Stomach smooth muscle (tissue), 2 donors: ENCODE results near the gene SLC34A3.

Experiments
- H3K27ac ChIP-seq: one replicate; pipeline ENCODE4 v1.7.0; 2013; ENCODE audit warnings: mild to moderate bottlenecking, low read length, inconsistent platforms
- H3K27me3 ChIP-seq, 2 donors: one replicate each; pipeline ENCODE4 v1.7.0; 2013; ENCODE audit warnings: low read length in 2 of 2; ENCODE audit not compliant: insufficient read depth in 2 of 2, control insufficient read depth in 1 of 2
- H3K36me3 ChIP-seq, 2 donors: one replicate each; pipeline ENCODE4 v1.7.0; 2013; ENCODE audit warnings: low read length in 2 of 2; ENCODE audit not compliant: control insufficient read depth in 2 of 2, insufficient read depth in 2 of 2
- H3K4me1 ChIP-seq: one replicate; pipeline ENCODE4 v1.7.0; 2013; ENCODE audit warnings: low read length; ENCODE audit not compliant: control insufficient read depth, insufficient read depth
- H3K4me3 ChIP-seq, 2 donors: one replicate each; pipeline ENCODE4 v1.7.0; 2013; ENCODE audit warnings: low read length in 2 of 2
- H3K9ac ChIP-seq, 2 donors: one replicate each; pipeline ENCODE4 v1.7.0; 2013; ENCODE audit warnings: low read length in 2 of 2, mild to moderate bottlenecking in 1 of 2
- H3K9me3 ChIP-seq, 2 donors: one replicate each; pipeline ENCODE4 v1.7.0; 2013; ENCODE audit warnings: low read length in 2 of 2; ENCODE audit not compliant: control insufficient read depth in 2 of 2
- donor health status: healthy.
- donor health status: Pancreatic carcinoma.

Gene SLC34A3

GRCh38 chr9:137219757-137220316 is 10.9 kb upstream of the SLC34A3 start:
- Histone ChIP-seq H3K27ac (no peak overlapping the region), H3K4me1 (peaks cover 20% of the 10 kb centered on the region), H3K36me3 (no peaks in the 10 kb centered on the region)

DNA sequence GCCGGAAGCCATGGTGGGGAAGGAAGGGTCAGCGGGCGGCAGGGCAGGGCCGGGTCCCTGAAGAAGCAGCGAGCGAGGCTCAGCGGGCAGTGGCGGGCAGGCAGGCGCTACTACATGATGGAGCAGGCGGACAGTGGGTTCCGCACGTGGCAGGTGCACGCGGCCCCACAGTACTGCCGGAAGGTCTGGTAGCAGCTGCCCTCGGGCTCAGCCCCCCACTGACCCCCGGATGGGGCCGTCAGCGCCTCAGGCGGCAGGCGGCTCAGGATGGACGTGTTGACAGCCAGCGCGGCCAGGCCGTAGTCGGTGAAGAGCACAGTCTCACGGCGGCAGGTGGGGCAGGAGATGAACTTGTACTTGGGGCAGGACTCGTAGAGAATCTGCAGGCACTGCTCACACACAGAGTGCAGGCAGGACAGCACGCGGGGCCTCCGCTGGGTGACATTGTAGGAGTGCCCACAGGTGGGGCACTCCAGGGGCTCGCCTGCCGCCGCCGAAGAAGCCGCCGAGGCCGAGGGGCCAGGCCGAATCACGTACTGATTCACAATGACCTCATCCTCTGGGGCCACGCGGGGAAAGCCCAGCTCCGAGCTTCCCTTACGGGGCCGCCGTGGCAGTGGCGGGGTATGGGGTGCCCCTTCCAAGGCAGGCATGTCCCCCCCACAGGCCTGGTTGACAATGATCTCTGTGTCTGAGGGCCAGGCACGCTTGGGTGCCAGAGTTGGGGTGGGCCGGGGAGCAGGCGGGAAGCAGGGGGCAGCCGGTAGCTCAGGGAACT is 10.2 kb upstream of the SLC34A3 start:
- peaks cover 20% of the 10 kb centered on the region for H3K4me1 ChIP-seq
- no peak overlapping the region for H3K9ac ChIP-seq
- H3K4me3 ChIP-seq = no peak overlapping the region
- H3K27me3 ChIP-seq = no peaks in the 10 kb centered on the region
- H3K27ac ChIP-seq = no peak overlapping the region
- no peaks in the 10 kb centered on the region for H3K9me3 ChIP-seq
- no peaks in the 10 kb centered on the region for H3K36me3 ChIP-seq

More at GRCh38 chr9:137219757-137220316, 10.9 kb upstream of the SLC34A3 start:
- H3K27me3 ChIP-seq = no peaks in the 10 kb centered on the region
- H3K4me3 ChIP-seq = no peak overlapping the region
- no peaks in the 10 kb centered on the region for H3K9me3 ChIP-seq
- no peak overlapping the region for H3K9ac ChIP-seq

DNA sequence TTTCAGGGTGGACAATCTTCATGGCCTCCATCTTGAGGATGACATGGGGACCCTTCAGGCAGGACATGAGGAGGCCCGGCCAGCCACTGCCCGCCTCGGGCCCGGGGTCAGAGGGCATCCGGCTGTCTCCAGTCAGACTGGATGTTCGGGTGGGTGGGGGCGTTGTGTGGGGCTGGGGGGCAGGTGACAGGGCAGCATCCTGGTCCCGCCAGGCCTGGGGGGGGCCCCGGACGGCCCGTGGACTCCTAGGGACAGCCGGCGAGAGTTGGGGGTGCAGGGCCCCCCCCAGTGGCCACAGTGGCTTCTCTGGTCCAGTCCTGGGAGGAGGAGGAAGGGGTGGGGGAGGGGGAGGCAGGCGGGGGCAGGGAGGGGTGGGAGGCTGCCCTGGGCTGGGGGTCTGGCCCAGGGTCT is 9.6 kb upstream of the SLC34A3 start:
- H3K4me3 ChIP-seq = peak overlapping the region in 1 of 2 donors; percentile 57
- H3K4me1 ChIP-seq = peaks cover 20% of the 10 kb centered on the region
- no peaks in the 10 kb centered on the region for H3K36me3 ChIP-seq
- no peak overlapping the region for H3K27ac ChIP-seq
- H3K27me3 ChIP-seq = no peaks in the 10 kb centered on the region
- H3K9me3 ChIP-seq = no peaks in the 10 kb centered on the region
- no peak overlapping the region for H3K9ac ChIP-seq

DNA sequence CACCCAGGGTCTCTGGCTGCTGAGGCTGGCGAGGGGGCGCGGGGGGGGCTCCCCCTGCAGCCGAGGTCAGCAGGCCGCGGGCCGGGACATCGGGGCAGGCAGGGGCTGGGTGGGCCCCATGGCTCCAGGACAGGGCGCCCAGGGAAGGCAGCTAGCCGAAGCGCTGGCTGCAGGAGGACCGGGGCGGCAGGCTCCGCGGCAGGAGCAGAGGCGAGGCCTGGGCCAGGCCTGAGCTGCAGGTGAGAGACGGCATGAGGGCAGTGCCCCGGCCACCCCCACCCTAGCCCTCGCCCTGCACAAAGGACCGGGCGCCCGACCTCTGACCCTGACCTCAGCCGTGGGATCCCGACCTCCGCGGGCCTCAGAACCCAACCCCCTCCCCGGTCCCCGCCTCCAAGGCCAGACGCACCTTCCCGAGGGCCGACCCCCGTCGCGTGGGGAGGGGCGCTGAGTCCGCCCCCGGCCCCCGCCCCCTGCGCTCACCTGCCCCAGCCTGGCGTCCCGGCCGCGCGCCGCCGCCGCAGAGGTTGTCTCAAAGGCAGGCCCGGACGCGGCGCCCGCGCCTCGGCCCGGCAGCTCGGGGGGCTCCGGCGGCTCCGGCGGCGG is 9.1 kb upstream of the SLC34A3 start:
- H3K4me1 ChIP-seq = peaks cover 20% of the 10 kb centered on the region
- H3K36me3 ChIP-seq = no peaks in the 10 kb centered on the region
- no peak overlapping the region for H3K27ac ChIP-seq
- H3K27me3 ChIP-seq = no peaks in the 10 kb centered on the region
- no peak overlapping the region for H3K9ac ChIP-seq
- no peaks in the 10 kb centered on the region for H3K9me3 ChIP-seq
- H3K4me3 ChIP-seq = peak overlapping the region in 1 of 2 donors; percentile 57

DNA sequence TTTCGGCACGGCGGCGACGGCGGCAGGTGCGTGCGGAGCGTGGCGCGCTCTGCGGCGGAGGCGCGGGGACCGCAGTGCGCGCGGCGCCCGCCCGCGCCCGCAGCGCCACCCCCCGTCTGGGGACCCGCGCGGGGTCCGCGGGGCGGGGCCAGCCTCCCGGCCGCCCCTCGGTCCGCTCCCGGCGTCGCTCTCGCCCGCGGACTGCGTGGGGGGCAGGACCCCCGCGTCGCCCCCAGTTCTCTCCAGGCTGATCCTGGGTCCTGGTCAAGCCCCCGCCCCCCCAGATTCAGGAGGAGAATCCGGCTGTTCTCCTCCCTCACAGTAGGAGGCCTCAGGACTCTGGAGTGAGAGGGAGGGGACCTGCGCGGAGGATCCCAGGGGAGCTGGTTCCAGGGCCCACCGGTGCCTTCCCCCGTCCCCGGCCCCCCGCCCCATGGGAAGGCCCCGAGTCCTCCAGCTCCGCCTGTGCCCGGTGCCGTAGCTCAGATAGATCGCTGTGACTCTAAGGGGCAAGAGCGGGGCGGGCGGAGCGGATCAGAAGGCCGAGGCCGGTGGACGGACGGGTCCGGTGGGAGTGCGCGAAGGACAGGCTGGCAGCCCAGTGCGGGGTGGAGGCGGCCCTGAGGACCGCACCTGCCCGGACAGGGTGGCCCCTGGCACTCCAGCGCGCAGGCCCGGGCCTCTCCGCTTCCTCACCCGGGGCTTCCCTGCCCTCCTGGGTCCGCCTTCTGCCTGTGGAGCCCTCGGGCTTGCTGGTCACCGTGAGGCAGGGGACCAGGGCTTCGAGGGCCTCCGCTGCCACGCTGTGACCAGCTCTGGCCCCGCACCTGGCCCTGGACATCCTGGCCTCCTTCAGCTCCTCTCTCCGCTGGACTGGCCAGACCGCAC is 8.3 kb upstream of the SLC34A3 start, which contains the start of gene RNF208:
RNF208 (minus strand) TSS at position 51 of the 888 bp plus-strand sequence. CDS start 1,028 bp downstream, outside the sequence.
- peak within 1 kb of the TSS; percentile 76 to 78 for H3K4me3 ChIP-seq
- peaks cover 3 to 5% of the 10 kb centered on the region in 2 donors for H3K27me3 ChIP-seq
- H3K4me1 ChIP-seq = peaks cover 21% of the 10 kb centered on the region
- H3K9ac ChIP-seq = peak within 1 kb of the TSS; percentile 72 to 81
- H3K36me3 ChIP-seq = no peaks in the 10 kb centered on the region
- H3K27ac ChIP-seq = peak within 1 kb of the TSS; percentile 80
- H3K9me3 ChIP-seq = no peaks in the 10 kb centered on the region

- peaks cover 23% of the 10 kb centered on the region for H3K4me1 ChIP-seq
Measured at GRCh38 chr9:137223078-137223970, 7.4 kb upstream of the SLC34A3 start.

DNA sequence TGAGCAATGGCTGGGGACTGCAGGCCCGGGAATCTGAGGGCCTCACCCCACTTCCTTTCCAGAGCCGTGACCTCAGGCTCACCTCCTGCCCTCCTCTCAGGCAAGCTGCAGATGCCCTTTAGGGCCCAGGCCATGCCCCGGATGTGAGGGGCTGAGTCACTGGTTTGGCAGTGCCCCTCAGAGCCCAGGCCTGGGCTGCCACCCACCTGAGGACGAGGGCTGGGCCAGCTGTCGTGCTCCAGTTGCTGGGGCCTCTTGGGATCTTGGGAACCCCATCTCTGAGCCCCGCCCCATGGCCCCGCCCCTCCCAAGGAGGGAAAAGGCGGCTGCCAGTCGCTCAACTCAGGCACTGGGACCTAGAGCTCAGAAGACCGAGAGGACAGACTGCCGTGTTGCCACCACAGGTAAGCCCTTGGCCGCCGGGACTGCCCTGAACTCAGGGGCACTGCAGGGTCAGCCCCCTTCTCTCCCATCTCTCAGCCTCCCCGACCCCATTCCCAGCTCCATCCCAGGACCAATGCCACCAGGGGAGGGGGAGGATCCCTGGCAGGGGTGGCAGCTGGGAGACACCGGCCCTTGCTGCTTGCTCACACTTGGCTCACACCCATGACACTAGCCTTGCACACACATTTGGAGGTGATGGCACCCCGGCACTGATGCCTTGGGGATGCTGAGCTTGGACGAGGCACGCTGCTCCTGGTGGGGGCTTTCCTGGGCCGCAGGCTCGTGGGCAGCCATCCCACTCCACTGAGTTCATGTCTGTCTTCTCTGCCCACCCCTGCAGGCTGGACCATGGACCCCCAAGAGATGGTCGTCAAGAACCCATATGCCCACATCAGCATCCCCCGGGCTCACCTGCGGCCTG is 5.6 kb upstream of the SLC34A3 start, which contains the start of gene CYSRT1:
CYSRT1 (plus strand) TSS at position 345 of the 865 bp plus-strand sequence; CDS start at position 793, 448 bp downstream.
- H3K9me3 ChIP-seq = no peaks in the 10 kb centered on the region
- H3K36me3 ChIP-seq = no peaks in the 10 kb centered on the region
- H3K4me3 ChIP-seq = peak within 1 kb of the TSS; percentile 83 to 88
- H3K27me3 ChIP-seq = peaks cover 20 to 23% of the 10 kb centered on the region in 2 donors
- H3K27ac ChIP-seq = peak within 1 kb of the TSS; percentile 85
- H3K4me1 ChIP-seq = peaks cover 23% of the 10 kb centered on the region
- peak within 1 kb of the TSS; percentile 86 to 93 for H3K9ac ChIP-seq

More at GRCh38 chr9:137223078-137223970, 7.4 kb upstream of the SLC34A3 start:
- Histone ChIP-seq H3K4me3 (peak overlapping the region; percentile 83 to 88), H3K27me3 (peaks cover 5 to 7% of the 10 kb centered on the region in 2 donors), H3K36me3 (no peaks in the 10 kb centered on the region), H3K9me3 (no peaks in the 10 kb centered on the region), H3K27ac (peak overlapping the region; percentile 85), H3K9ac (peak overlapping the region; percentile 86 to 93)

- H3K36me3 ChIP-seq = no peaks in the 10 kb centered on the region
- no peak overlapping the region for H3K27ac ChIP-seq
- peaks cover 22 to 30% of the 10 kb centered on the region in 2 donors for H3K27me3 ChIP-seq
Measured at GRCh38 chr9:137225699-137226331, 4.9 kb upstream of the SLC34A3 start.

More at GRCh38 chr9:137225699-137226331, 4.9 kb upstream of the SLC34A3 start:
- no peak overlapping the region for H3K4me3 ChIP-seq
- no peaks in the 10 kb centered on the region for H3K9me3 ChIP-seq
- H3K9ac ChIP-seq = no peak overlapping the region
- peaks cover 23% of the 10 kb centered on the region for H3K4me1 ChIP-seq
